Heart left ventricle (tissue), 16 donors: ENCODE data around the gene RABGGTA. TPM values are rescaled to one million over a fixed set of nuclear protein-coding genes. Genes with fewer than 3 reads are reported as not detected.

Source experiments
- ATAC-seq, 4 donors: fragments of 200-7000 bp; cut with Tn5 transposase; one replicate each; pipeline ENCODE4 v1.9.1; 2020 to 2022; ENCODE audit warnings: moderate library complexity in 4 of 4, mild to moderate bottlenecking in 3 of 4, moderate number of reproducible peaks in 1 of 4
- DNase-seq, 5 donors: peaks; one replicate each; pipeline ENCODE4 v3.0.0-alpha.2; 2020
- H3K27ac ChIP-seq, 12 donors: fragments of 200-600 bp; sonication (generic) in 4 of 12; one replicate each; pipeline versions ENCODE4 v1.5.0 to v1.8.0; 2016 to 2022; ENCODE audit warnings: mild to moderate bottlenecking in 2 of 12
- H3K27me3 ChIP-seq, 9 donors: fragments of 200-600 bp; sonication (generic) in 2 of 9; one replicate each; pipeline versions ENCODE4 v1.5.1 to v1.8.0; 2016 to 2022; ENCODE audit warnings: mild to moderate bottlenecking in 3 of 9
- H3K36me3 ChIP-seq, 9 donors: fragments of 200-600 bp; sonication (generic) in 2 of 9; one replicate each; pipeline versions ENCODE4 v1.5.0 to v1.8.0; 2018 to 2022; ENCODE audit warnings: mild to moderate bottlenecking in 2 of 9
- H3K4me1 ChIP-seq, 12 donors: fragments of 200-600 bp; sonication (generic) in 4 of 12; one replicate each; pipeline versions ENCODE4 v1.5.0 to v1.8.0; 2016 to 2022; ENCODE audit warnings: mild to moderate bottlenecking in 3 of 12
- H3K4me3 ChIP-seq, 12 donors: fragments of 200-600 bp; sonication (generic) in 4 of 12; one replicate each; pipeline versions ENCODE4 v1.5.0 to v1.8.0; 2017 to 2022; ENCODE audit warnings: mild to moderate bottlenecking in 9 of 12, moderate library complexity in 4 of 12
- H3K9me3 ChIP-seq, 12 donors: fragments of 200-600 bp; sonication (generic) in 4 of 12; one replicate each; pipeline versions ENCODE4 v1.5.0 to v1.8.0; 2016 to 2022; ENCODE audit warnings: mild to moderate bottlenecking in 1 of 12
- CTCF ChIP-seq, 12 donors: fragments of 200-600 bp; sonication (generic) in 4 of 12; IDR thresholded peaks; one replicate each; pipeline versions ENCODE4 v1.5.0 to v1.8.0; 2018 to 2022; ENCODE audit warnings: antibody characterized with exemption in 12 of 12, mild to moderate bottlenecking in 5 of 12
- POLR2A ChIP-seq, 2 donors: fragments of 450-650 bp; IDR thresholded peaks; one replicate each; pipeline ENCODE4 v1.6.1; 2017; ENCODE audit warnings: antibody characterized with exemption in 2 of 2, mild to moderate bottlenecking in 2 of 2, moderate library complexity in 2 of 2
- WGBS, 4 donors: extraction: QIAGEN DNeasy Blood & Tissue Kit in 2 of 4; methylation state at CpG; one replicate each; pipeline versions ENCODE4 v1.1.5 to v1.1.7; 2013 to 2018; 5-methylcytosine and 5-hydroxymethylcytosine counted together
- intact Hi-C, 10 donors: fragments of 100-400 bp; cut with DNase I; formaldehyde crosslinking; loops; one replicate each; pipeline versions ENCODE4 v1.11.1 to v1.14.2; 2022
- polyA plus RNA-seq, 2 donors: library from polyadenylated mRNA; stranded (reverse); fragments of 200-250 nt; gene quantifications; one replicate each; pipeline ENCODE4 v1.2.3, GENCODE V29; 2013
- total RNA-seq, 9 donors: library from RNA; depleted of rRNA in 2 of 9; stranded (reverse); fragments of >200 nt in 2 of 9; fragmentation: NEBNext Ultra II Directional in 3 of 9; extraction: Animal tissue kit (Norgen Biotek cat#: 25700) in 3 of 9; gene quantifications; one replicate each; pipeline versions ENCODE4 v1.1.0 to v1.2.4, GENCODE V29; 2016 to 2023
- donor health status: ischemic (EF 13 %, LVEDD 7.1; RV severe dilation, severe dysfunction).
- donor health status: healthy with polysubstance abuse.
- donor health status: DM: no; HTN: yes; CAD: no.
- donor health status: DM: no; HTN: no; CAD: no.
- donor health status: ischemic (EF 25% LVEDD 6.9; RV normal size, moderate dysfunction).
- donor health status: ischemic (EF 25% LVEDD 5.7; RV mildly dilated, moderate dysfunction).
- donor health status: healthy.
- donor health status: DM: yes; HTN: yes; CAD: no.
- donor health status: ischemic (EF 35%, LVEDD 5.7; RV mildly dilated, moderate dysfunction).
- donor health status: nonischemic (EF 11% LVEDD 7.7; RV severe dilation, severe dysfunction).
- donor health status: DM: yes; HTN: yes; CAD: no.
- donor health status: PGD.
- donor health status: ischemic (EF 29% LVEDD 5.4; RV normal size, mild dysfunction).
- donor health status: nonischemic (EF 23%, LVEDD 6.1; RV moderate dilation, normal function).

The RABGGTA gene
- total and polyA plus RNA-seq, 11 donors, result 18.8 to 33.1 (median 26.7) TPM

GRCh38 chr14:24310646-24311604 is 39.5 kb upstream of the RABGGTA start, which contains the start of gene LTB4R:
Gene LTB4R (plus strand): TSS chr14:24311502. CDS start chr14:24315652, 4,150 bp downstream.
- TF ChIP-seq CTCF (IDR thresholded peaks at IDR 0.05) (peak; percentile 10 to 63 (median 46)), POLR2A (IDR thresholded peaks at IDR 0.05) (peak in 1 of 2 donors; percentile 44)
- H3K4me1 ChIP-seq, result peaks cover 11 to 83% (median 48%) of the 10 kb centered on the region in 12 donors
- peak within 1 kb of the TSS; percentile 25 to 81 (median 63) for H3K4me3 ChIP-seq
- ATAC-seq, result peak; percentile 62 to 87 (median 82)
- DNase-seq, result peak; percentile 78 to 91 (median 85)
- intact Hi-C loops, result loop anchor here in 1 of 10 donors (5.0 kb wide), 1 partner anchor 126 kb away; no protein-coding TSS in a partner anchor
- 5 to 28% (median 10%) methylated on average over 31 to 99 of the region's 99 CpGs for WGBS, 4 donors
- H3K36me3 ChIP-seq, result peaks cover 0 to 20% (median 14%) of the 10 kb centered on the region in 9 donors
- H3K9me3 ChIP-seq, result no peaks in the 10 kb centered on the region
- peak within 1 kb of the TSS; percentile 74 to 92 (median 88) for H3K27ac ChIP-seq
- H3K27me3 ChIP-seq, result peaks cover 0 to 3% (median 0%) of the 10 kb centered on the region in 9 donors

- DNase-seq, result no peak
- intact Hi-C loops, result loop anchor here in 1 of 10 donors (5.0 kb wide), 1 partner anchor 127 kb away; no protein-coding TSS in a partner anchor
- Histone ChIP-seq H3K27ac (peak overlapping the region; percentile 74 to 92 (median 88)), H3K4me3 (peak overlapping the region; percentile 25 to 81 (median 63)), H3K36me3 (peaks cover 0 to 27% (median 21%) of the 10 kb centered on the region in 9 donors), H3K27me3 (no peaks in the 10 kb centered on the region), H3K4me1 (peaks cover 9 to 77% (median 45%) of the 10 kb centered on the region in 12 donors), H3K9me3 (no peaks in the 10 kb centered on the region)
- WGBS, 4 donors, result 30 to 35% (median 32%) methylated on average over 4 to 5 of the region's 5 CpGs
- no peak for ATAC-seq
- no peak for TF ChIP-seq POLR2A (IDR thresholded peaks at IDR 0.05)
- no peak for TF ChIP-seq CTCF (IDR thresholded peaks at IDR 0.05)
These were observed 38.9 kb upstream of the RABGGTA start for GRCh38 chr14:24310265-24310645.

DNA sequence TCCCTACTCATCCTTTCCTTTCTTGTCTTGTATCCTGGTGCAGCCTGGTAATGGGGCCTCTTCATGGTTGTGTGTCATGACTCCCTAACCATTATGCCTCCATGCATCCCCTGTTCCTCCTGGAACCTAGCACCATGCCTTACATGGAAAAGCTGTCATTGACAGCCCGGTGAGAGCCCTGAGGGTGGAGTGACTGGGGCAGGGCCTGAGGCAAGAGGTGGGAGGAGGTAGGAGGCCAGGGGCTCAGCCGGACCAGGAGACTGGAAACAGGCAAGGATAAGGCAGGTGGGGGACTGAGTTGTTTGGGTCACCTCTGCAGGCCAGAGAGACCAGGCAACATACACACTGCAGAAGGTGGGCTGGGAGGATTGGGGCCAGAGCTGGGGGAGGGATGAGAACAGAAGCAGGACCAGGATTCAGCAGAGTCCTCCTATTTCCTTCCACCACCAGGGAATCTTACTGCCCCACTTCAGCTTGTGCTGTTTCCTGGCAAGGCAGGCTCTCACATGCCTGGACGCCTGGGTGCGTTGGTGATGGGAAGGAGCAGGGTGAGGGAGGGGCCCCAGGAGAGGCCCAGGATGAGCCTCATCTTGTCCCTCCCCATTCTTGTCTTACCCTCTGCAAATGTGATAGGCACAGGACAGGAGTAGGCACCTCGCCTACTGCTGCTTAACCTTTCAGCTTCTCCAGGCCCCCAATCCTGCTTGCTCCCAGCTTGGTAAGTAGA is 38.3 kb upstream of the RABGGTA start, which contains the start of gene LTB4R2:
Gene LTB4R2, plus strand, starts transcription at position 603 of the 727 bp plus-strand sequence. CDS start 525 bp downstream, outside the sequence.
- intact Hi-C loops, result loop anchor here in 1 of 10 donors (5.0 kb wide), 1 partner anchor 128 kb away; no protein-coding TSS in a partner anchor

More for the DNA sequence above, 38.3 kb upstream of the RABGGTA start, which contains the start of gene LTB4R2:
- WGBS, 4 donors, result 68 to 79% (median 73%) methylated on average over 5 of the region's 5 CpGs
- H3K27ac ChIP-seq, result peak within 1 kb of the TSS; percentile 74 to 92 (median 88)
- no peak for ATAC-seq
- peaks cover 9 to 71% (median 44%) of the 10 kb centered on the region in 12 donors for H3K4me1 ChIP-seq
- H3K4me3 ChIP-seq, result peak within 1 kb of the TSS; percentile 25 to 81 (median 63)
- no peaks in the 10 kb centered on the region for H3K9me3 ChIP-seq
- no peaks in the 10 kb centered on the region for H3K27me3 ChIP-seq
- TF ChIP-seq CTCF (IDR thresholded peaks at IDR 0.05), result no peak
- DNase-seq, result no peak
- H3K36me3 ChIP-seq, result peaks cover 0 to 32% (median 27%) of the 10 kb centered on the region in 9 donors
